H9 (cell line): Measurements from ENCODE around the gene TMEM109. TPM values are rescaled to one million over a fixed set of nuclear protein-coding genes. Genes with fewer than 3 reads are reported as not detected.
A peak's percentile ranks its signal among the peaks of the same experiment; 100 is the strongest.

Source experiments
- DNase-seq: peaks from one replicate; pipeline ENCODE4 v3.0.0-alpha.2; 2017
- H2AFZ ChIP-seq: one replicate; pipeline ENCODE4 v1.6.1; 2013; ENCODE audit warnings: mild to moderate bottlenecking, low read length, control low read depth, moderate library complexity
- H2AK5ac ChIP-seq: 2 replicates; pipeline ENCODE4 v1.6.1; 2013; ENCODE audit warnings: low read length, control low read depth, mixed read lengths; ENCODE audit not compliant: insufficient read length
- H2BK120ac ChIP-seq: one replicate; pipeline ENCODE4 v1.6.1; 2013; ENCODE audit warnings: low read depth, mild to moderate bottlenecking, low read length, control low read depth, inconsistent platforms; ENCODE audit not compliant: poor library complexity, severe bottlenecking
- H2BK12ac ChIP-seq: 2 replicates; pipeline ENCODE4 v1.6.1; 2013; ENCODE audit warnings: low read length, control low read depth, mixed read lengths, low read depth; ENCODE audit not compliant: insufficient read length
- H2BK15ac ChIP-seq: 2 replicates; pipeline ENCODE4 v1.6.1; 2013; ENCODE audit warnings: low read depth, low read length, control low read depth
- H2BK20ac ChIP-seq: one replicate; pipeline ENCODE4 v1.6.1; 2013; ENCODE audit warnings: low read depth, mild to moderate bottlenecking, low read length, control low read depth, inconsistent platforms; ENCODE audit not compliant: poor library complexity, severe bottlenecking
- H2BK5ac ChIP-seq: 2 replicates; pipeline ENCODE4 v1.6.1; 2013; ENCODE audit warnings: low read length, control low read depth, mixed read lengths; ENCODE audit not compliant: insufficient read length
- H3K14ac ChIP-seq: 2 replicates; pipeline ENCODE4 v1.6.1; 2013; ENCODE audit warnings: low read length, control low read depth; ENCODE audit not compliant: insufficient read depth
- H3K18ac ChIP-seq: 2 replicates; pipeline ENCODE4 v1.6.1; 2013; ENCODE audit warnings: low read depth, mild to moderate bottlenecking, mixed read lengths, low read length, control low read depth; ENCODE audit not compliant: insufficient read length
- H3K23ac ChIP-seq: 2 replicates; pipeline ENCODE4 v1.6.1; 2013; ENCODE audit warnings: low read length, control low read depth, mixed read lengths, low read depth; ENCODE audit not compliant: insufficient read length
- H3K23me2 ChIP-seq: 2 replicates; pipeline ENCODE4 v1.6.1; 2013; ENCODE audit warnings: low read depth, mild to moderate bottlenecking, mixed read lengths, low read length, control low read depth; ENCODE audit not compliant: insufficient read length, poor library complexity, severe bottlenecking
- H3K27ac ChIP-seq: 2 replicates; pipeline ENCODE4 v1.5.1; 2013; ENCODE audit warnings: low read length, control low read depth, mixed read lengths, low read depth; ENCODE audit not compliant: insufficient read length
- H3K27me3 ChIP-seq: 2 replicates; pipeline ENCODE4 v1.6.1; 2013; ENCODE audit warnings: low read length, control low read depth, inconsistent platforms; ENCODE audit not compliant: insufficient read depth
- H3K4ac ChIP-seq: 2 replicates; pipeline ENCODE4 v1.6.1; 2013; ENCODE audit warnings: low read depth, mild to moderate bottlenecking, control low read depth, inconsistent platforms, low read length, moderate library complexity
- H3K4me1 ChIP-seq: 2 replicates; pipeline ENCODE4 v1.6.1; 2013; ENCODE audit warnings: low read length, control low read depth, inconsistent platforms; ENCODE audit not compliant: insufficient read depth
- H3K4me2 ChIP-seq: 2 replicates; pipeline ENCODE4 v1.6.1; 2013; ENCODE audit warnings: low read length, control low read depth, mixed read lengths; ENCODE audit not compliant: insufficient read length, insufficient read depth
- H3K56ac ChIP-seq: 2 replicates; pipeline ENCODE4 v1.6.1; 2013; ENCODE audit warnings: low read depth, mild to moderate bottlenecking, mixed read lengths, low read length, control low read depth; ENCODE audit not compliant: insufficient read length
- H3K79me1 ChIP-seq: 2 replicates; pipeline ENCODE4 v1.6.1; 2013; ENCODE audit warnings: low read depth, mild to moderate bottlenecking, moderate library complexity, low read length, control low read depth, inconsistent platforms; ENCODE audit not compliant: insufficient read depth, poor library complexity, severe bottlenecking
- H3K79me2 ChIP-seq: 2 replicates; pipeline ENCODE4 v1.6.1; 2013; ENCODE audit warnings: low read length, control low read depth, inconsistent platforms; ENCODE audit not compliant: insufficient read depth
- H3K9ac ChIP-seq: 2 replicates; pipeline ENCODE4 v1.6.1; 2013; ENCODE audit warnings: low read length, control low read depth, mixed read lengths; ENCODE audit not compliant: insufficient read length; ENCODE audit errors: extremely low read depth
- H3K9me3 ChIP-seq: one replicate; pipeline ENCODE4 v1.6.1; 2013; ENCODE audit warnings: low read depth, low read length, inconsistent platforms; ENCODE audit not compliant: control insufficient read depth
- H3T11ph ChIP-seq: one replicate; pipeline ENCODE4 v1.6.1; 2013; ENCODE audit warnings: mild to moderate bottlenecking, low read length, control low read depth, inconsistent platforms
- H4K20me1 ChIP-seq: one replicate; pipeline ENCODE4 v1.6.1; 2013; ENCODE audit not compliant: control insufficient read depth, insufficient read length, insufficient read depth
- H4K5ac ChIP-seq: 2 replicates; pipeline ENCODE4 v1.6.1; 2013; ENCODE audit warnings: low read depth, mild to moderate bottlenecking, mixed read lengths, low read length, control low read depth; ENCODE audit not compliant: insufficient read length
- H4K8ac ChIP-seq: replicated peaks from 2 replicates; pipeline ENCODE4 v1.6.1; 2013; ENCODE audit warnings: low read length, control low read depth, mixed read lengths, low read depth; ENCODE audit not compliant: insufficient read length
- H4K91ac ChIP-seq: 2 replicates; pipeline ENCODE4 v1.6.1; 2013; ENCODE audit warnings: low read depth, mild to moderate bottlenecking, moderate library complexity, mixed read lengths, low read length, control low read depth; ENCODE audit not compliant: insufficient read length
- H3K27ac Mint-ChIP-seq, 3 experiments: 2 replicates in 2 of 3; 3 replicates in 1 of 3; pipeline ENCODE4 v1.8.0; 2020 to 2021; ENCODE audit warnings: mixed read lengths in 3 of 3, mild to moderate bottlenecking in 1 of 3, moderate library complexity in 1 of 3
- H3K27me3 Mint-ChIP-seq: 2 replicates; pipeline ENCODE4 v1.8.0; 2021; ENCODE audit warnings: low read depth, mild to moderate bottlenecking, moderate library complexity, mixed read lengths
- H3K36me3 Mint-ChIP-seq, 3 experiments: 2 replicates in 2 of 3; 3 replicates in 1 of 3; pipeline ENCODE4 v1.8.0; 2020 to 2021; ENCODE audit warnings: low read depth in 3 of 3, mixed read lengths in 3 of 3; ENCODE audit not compliant: insufficient read depth in 1 of 3
- H3K4me1 Mint-ChIP-seq, 2 experiments: 2 replicates each; pipeline ENCODE4 v1.8.0; 2020; ENCODE audit warnings: mixed read lengths in 2 of 2
- H3K4me3 Mint-ChIP-seq, 2 experiments: 2 replicates in 1 of 2; 3 replicates in 1 of 2; pipeline ENCODE4 v1.8.0; 2020 to 2021; ENCODE audit warnings: mild to moderate bottlenecking in 2 of 2, mixed read lengths in 2 of 2, moderate library complexity in 1 of 2
- H3K9me3 Mint-ChIP-seq, 2 experiments: 2 replicates in 1 of 2; 3 replicates in 1 of 2; pipeline ENCODE4 v1.8.0; 2020; ENCODE audit warnings: mild to moderate bottlenecking in 2 of 2, mixed read lengths in 2 of 2, moderate library complexity in 1 of 2
- CTCF ChIP-seq: fragments of 200-600 bp; sonication (generic); conservative IDR thresholded peaks from 3 replicates; pipeline ENCODE4 v1.8.0; 2021; ENCODE audit warnings: antibody characterized with exemption, mild to moderate bottlenecking
- WGBS: extraction: QIAGEN DNeasy Blood & Tissue Kit; methylation state at CpG from one replicate; pipeline ENCODE4 v1.1.7; 2013; ENCODE audit warnings: missing lambda C conversion rate, low lambda C conversion rate, mixed read lengths; ENCODE audit not compliant: insufficient read length; ENCODE audit errors: extremely low coverage; 5-methylcytosine and 5-hydroxymethylcytosine counted together
- total RNA-seq: library from RNA; stranded (reverse); gene quantifications from 2 replicates; pipeline ENCODE4 v1.2.1, GENCODE V29; 2021

The TMEM109 gene
- total RNA-seq, 1 experiment from 2014 or later = 38.0 TPM

- Histone ChIP-seq H3K27ac (no peak overlapping the region), H3K79me1 (peaks cover 5% of the 10 kb centered on the region), H2BK12ac (no peak overlapping the region), H3K4ac (no peak overlapping the region), H3K4me1 (peaks cover 3% of the 10 kb centered on the region; the same call in 1 of the 2 replicates), H3K18ac (no peak overlapping the region), H3K14ac (no peak overlapping the region), H3K9me3 (no peaks in the 10 kb centered on the region), H2AFZ (no peak overlapping the region), H4K8ac (no peak overlapping the region), H2AK5ac (no peak overlapping the region), H2BK5ac (no peak overlapping the region), H3K4me2 (no peak overlapping the region), H2BK20ac (no peak overlapping the region), H3K9ac (no peak overlapping the region), H4K20me1 (peaks cover 2% of the 10 kb centered on the region), H2BK120ac (no peak overlapping the region), H3K79me2 (peaks cover 18% of the 10 kb centered on the region; the same call in 1 of the 2 replicates), H3K23ac (no peak overlapping the region), H4K91ac (no peak overlapping the region), H3K27me3 (no peaks in the 10 kb centered on the region), H3K56ac (no peak overlapping the region), H3K23me2 (peaks cover 5% of the 10 kb centered on the region), H4K5ac (no peak overlapping the region), H3T11ph (no peak overlapping the region), H2BK15ac (no peak overlapping the region)
- no peak for TF ChIP-seq CTCF
- Mint-ChIP-seq H3K36me3 (peaks cover 35 to 61% (median 48%) of the 10 kb centered on the region in 3 experiments; a peak in 6 of 7 replicates), H3K4me3 (no peak overlapping the region), H3K9me3 (no peaks in the 10 kb centered on the region), H3K4me1 (peaks cover 7 to 19% of the 10 kb centered on the region in 2 experiments), H3K27ac (peak overlapping the region in 1 of 3 experiments; percentile 71; a peak in 1 of 7 replicates), H3K27me3 (no peaks in the 10 kb centered on the region)
- no CpG with 5 or more reads among the region's 11 CpGs for WGBS
- no peak for DNase-seq
Observed at GRCh38 chr11:60902625-60903024, 11.3 kb upstream of the TMEM109 start.
